Mucosa of descending colon (tissue), 3 donors: ENCODE results near the gene FN3K. TPM values are rescaled to one million over a fixed set of nuclear protein-coding genes. Genes with fewer than 3 reads are reported as not detected.

Experiments
- ATAC-seq: fragments of 200-7000 bp; cut with Tn5 transposase; one replicate; pipeline ENCODE4 v1.9.1; 2020; ENCODE audit warnings: mild to moderate bottlenecking, moderate library complexity
- DNase-seq, 3 donors: peaks; one replicate each; pipeline ENCODE4 v3.0.0-alpha.2; 2020
- H3K36me3 ChIP-seq: fragments of 200-600 bp; one replicate; pipeline ENCODE4 v1.8.0; 2021; ENCODE audit warnings: low read depth, mild to moderate bottlenecking
- H3K4me1 ChIP-seq: fragments of 200-600 bp; one replicate; pipeline ENCODE4 v1.8.0; 2021; ENCODE audit warnings: low read depth, mild to moderate bottlenecking
- H3K4me3 ChIP-seq: fragments of 200-600 bp; one replicate; pipeline ENCODE4 v1.8.0; 2021; ENCODE audit warnings: mild to moderate bottlenecking
- H3K9me3 ChIP-seq: fragments of 200-600 bp; one replicate; pipeline ENCODE4 v1.8.0; 2021; ENCODE audit warnings: mild to moderate bottlenecking
- CTCF ChIP-seq: fragments of 200-600 bp; IDR thresholded peaks from one replicate; pipeline ENCODE4 v1.8.0; 2022; ENCODE audit warnings: antibody characterized with exemption, mild to moderate bottlenecking
- intact Hi-C, 2 donors: fragments of 100-400 bp; cut with DNase I in 1 of 2; cut with micrococcal nuclease in 1 of 2; formaldehyde crosslinking; loops; one replicate each; pipeline versions ENCODE4 v1.11.0 to v1.11.1; 2022; cut with DNase I, micrococcal nuclease
- total RNA-seq, 3 donors: library from RNA; stranded (reverse); fragmentation: NEBNext Ultra II Directional in 2 of 3; extraction: Animal tissue kit (Norgen Biotek cat#: 25700) in 2 of 3; gene quantifications; one replicate each; pipeline versions ENCODE4 v1.2.1 to v1.2.4, GENCODE V29; 2021 to 2023
- donor health status: DM: no; HTN: no; CAD: no; lungs with moderate emphysema.
- donor health status: DM: no; HTN: no; CAD: no.
- donor health status: DM: no; HTN: yes; CAD: no.

Gene FN3K
- total RNA-seq, 3 donors from 2014 or later: 39.4 to 45.5 (median 40.8) TPM

DNA sequence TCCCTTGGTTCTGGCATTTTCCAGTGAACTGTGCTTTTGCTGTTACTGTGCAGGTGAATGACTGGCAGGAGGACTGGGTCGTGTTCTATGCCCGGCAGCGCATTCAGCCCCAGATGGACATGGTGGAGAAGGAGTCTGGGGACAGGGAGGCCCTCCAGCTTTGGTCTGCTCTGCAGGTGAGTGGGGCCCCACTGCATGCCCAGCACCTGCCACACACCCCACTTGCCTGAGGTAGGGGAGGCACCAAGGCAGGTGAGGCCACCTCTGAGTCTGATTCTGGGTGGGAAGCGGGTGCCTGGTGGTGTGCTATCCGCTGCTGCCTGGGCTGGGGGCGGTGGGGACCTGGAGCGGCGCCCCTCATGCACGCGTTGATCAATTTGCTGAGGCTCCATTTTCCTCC is 9.0 kb upstream of the FN3K start:
- Histone ChIP-seq H3K4me1 (no peaks in the 10 kb centered on the region), H3K4me3 (no peak overlapping the region), H3K9me3 (no peaks in the 10 kb centered on the region), H3K36me3 (no peaks in the 10 kb centered on the region)
- no peak for TF ChIP-seq CTCF
- intact Hi-C loops: no loop called here
- DNase-seq (no peak), ATAC-seq (no peak)

GRCh38 chr17:82729479-82730260 is 5.7 kb upstream of the FN3K start:
- peak; percentile 22 for ATAC-seq
- no peak for DNase-seq
- TF ChIP-seq CTCF: no peak
- intact Hi-C loops: no loop called here
- H3K36me3 ChIP-seq: no peaks in the 10 kb centered on the region
- H3K4me3 ChIP-seq: no peak overlapping the region
- no peaks in the 10 kb centered on the region for H3K4me1 ChIP-seq
- no peaks in the 10 kb centered on the region for H3K9me3 ChIP-seq

DNA sequence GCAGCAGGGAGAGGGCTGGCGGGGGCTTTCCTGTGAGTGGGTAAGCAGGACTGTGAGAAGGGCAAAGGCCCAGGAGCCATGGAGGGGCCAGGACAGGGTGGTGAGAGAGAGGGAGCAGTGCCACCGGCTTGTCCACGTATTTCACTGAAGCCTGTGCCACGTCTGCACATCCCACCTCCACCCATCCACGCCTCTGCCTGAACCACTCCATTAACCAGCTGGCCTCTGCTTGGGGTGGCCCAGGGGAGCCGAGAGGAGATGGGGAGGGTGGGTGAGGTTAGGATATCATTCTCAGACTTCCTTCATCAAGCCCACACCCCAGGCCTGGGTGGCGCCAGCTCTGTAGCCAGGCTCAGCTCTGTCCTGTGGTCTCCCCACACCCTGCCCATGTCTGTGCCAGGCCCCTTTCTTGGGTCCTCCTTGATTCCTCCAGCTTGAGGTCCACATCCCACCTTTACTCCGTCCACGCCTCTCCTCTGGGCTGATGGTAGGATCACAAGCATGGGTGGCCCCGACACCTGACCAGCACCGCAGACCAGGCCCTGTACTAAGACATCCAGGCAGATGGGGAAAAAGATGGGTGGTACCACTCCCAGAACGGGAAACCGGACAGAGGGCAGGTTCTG is 3.2 kb upstream of the FN3K start:
- TF ChIP-seq CTCF: no peak
- intact Hi-C loops: no loop called here
- peaks cover 15% of the 10 kb centered on the region for H3K4me1 ChIP-seq
- no peaks in the 10 kb centered on the region for H3K36me3 ChIP-seq
- DNase-seq (no peak), ATAC-seq (no peak)
- H3K9me3 ChIP-seq: no peaks in the 10 kb centered on the region
- no peak overlapping the region for H3K4me3 ChIP-seq

GRCh38 chr17:82736511-82737185 is 1.2 kb downstream of the FN3K start:
- H3K9me3 ChIP-seq: no peaks in the 10 kb centered on the region
- H3K36me3 ChIP-seq: peaks cover 4% of the 10 kb centered on the region
- peaks cover 16% of the 10 kb centered on the region for H3K4me1 ChIP-seq
- DNase-seq: peak in 1 of 3 donors; percentile 44
- intact Hi-C loops: no loop called here
- no peak for TF ChIP-seq CTCF
- H3K4me3 ChIP-seq: no peak overlapping the region
- no peak for ATAC-seq

DNA sequence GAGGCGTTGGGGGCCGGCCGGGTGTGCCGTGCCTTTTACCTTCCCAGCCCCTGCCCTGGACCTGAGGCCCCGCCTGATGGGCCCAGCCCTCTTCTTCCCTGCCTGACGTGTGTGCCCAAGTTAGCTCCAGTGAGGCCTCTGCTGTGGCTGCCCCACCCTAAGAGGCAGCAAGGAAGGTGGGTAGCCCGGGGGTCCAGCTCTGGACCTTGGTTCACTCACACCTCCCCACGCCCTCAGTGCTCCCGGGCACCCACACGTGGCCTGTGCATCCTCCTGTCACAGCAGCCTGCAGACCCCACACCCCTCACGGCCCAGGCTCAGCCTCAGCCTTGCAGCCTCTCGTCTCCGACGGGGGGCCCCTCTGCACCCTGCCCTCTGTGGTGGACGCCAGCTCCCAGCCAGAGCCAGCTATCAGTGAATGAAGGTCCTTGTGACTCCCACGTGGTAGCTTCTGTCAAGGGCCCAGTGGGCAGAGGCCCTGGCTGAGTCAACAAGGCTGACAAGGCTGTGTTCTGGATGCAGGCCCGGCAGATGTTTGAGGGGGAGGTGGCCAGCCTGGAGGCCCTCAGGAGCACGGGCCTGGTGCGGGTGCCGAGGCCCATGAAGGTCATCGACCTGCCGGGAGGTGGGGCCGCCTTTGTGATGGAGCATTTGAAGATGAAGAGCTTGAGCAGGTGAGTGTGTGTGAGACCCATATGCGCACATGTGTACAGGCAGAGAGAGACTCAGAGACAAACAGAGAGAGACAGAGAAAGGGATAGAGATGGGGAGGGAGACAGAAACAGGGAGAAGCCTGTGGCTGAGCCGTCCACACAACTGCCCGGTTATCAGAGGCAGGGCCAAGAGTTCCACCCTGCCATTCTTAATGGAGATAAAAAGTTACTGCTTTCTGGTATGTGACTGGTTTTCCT is 2.8 kb downstream of the FN3K start:
- intact Hi-C loops: no loop called here
- DNase-seq (peak in 1 of 3 donors; percentile 51), ATAC-seq (no peak)
- Histone ChIP-seq H3K9me3 (no peaks in the 10 kb centered on the region), H3K36me3 (peaks cover 4% of the 10 kb centered on the region), H3K4me3 (no peak overlapping the region), H3K4me1 (peaks cover 16% of the 10 kb centered on the region)
- TF ChIP-seq CTCF: no peak
